GM18526 (cell line): Measurements from ENCODE around the gene MCM3.

Experiments
- POLR2A ChIP-seq: IDR thresholded peaks from 3 replicates; pipeline ENCODE4 v1.6.1; 2011; ENCODE audit not compliant: insufficient read length; ENCODE audit errors: extremely low read depth

MCM3 gene

DNA sequence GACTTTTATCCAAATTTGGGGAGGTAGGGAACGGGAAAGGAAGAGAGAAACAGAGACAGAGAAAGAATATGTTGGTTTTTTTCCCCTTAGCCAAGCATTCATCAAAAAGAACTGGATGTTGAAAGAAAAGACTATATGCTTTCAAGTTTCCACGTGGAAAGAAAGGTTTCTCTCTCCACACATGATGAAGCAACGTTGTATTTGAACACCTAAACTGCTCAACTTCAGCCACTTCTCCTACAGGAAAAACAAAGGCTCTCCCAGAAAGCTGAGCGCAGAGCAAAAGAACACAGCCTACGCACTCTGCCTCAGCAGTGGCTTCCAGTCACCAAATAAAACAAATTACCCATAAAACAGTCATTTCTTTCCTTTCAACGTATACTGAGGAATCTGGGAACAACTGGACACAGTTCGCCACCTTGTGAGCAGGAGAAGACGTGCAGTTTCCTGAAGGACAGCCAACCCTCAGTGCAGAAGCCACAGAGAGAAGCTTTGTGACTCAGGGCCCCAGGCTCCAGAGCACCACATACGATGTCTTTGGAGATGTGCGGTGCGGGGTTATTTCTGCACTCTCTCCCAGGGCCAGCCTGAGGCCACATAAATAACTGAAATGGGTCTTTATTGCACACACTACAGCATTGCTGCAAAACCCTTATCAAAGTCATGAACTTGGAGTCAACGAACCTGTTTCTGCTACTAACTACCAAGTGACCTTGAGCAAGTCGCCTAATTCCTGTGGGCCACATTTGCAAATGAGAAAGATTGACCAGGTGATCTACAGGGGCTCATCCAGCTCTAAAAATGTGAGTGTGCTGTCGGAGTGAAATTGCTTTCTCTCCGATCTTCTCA lies 50.3 kb downstream of the MCM3 start:
- no peak for TF ChIP-seq POLR2A

DNA sequence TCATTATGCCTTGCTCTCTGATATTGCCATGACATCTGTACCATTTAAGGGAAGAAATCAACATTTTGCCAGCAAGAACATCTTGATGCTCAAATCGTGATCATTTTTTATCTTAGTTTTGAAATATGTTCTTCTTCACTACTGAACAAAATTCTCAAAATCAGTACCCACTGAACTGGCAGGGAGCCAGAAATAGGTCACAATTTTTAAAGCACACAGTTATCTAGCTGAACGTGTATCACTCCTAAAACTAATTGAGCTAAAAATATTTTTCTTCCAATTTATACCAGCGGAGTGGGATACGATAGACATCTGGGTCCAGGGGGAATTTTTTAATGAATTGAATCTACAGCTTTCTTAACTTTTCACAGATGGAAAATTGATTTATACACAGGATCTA lies 51.5 kb downstream of the MCM3 start:
- no peak for TF ChIP-seq POLR2A

DNA sequence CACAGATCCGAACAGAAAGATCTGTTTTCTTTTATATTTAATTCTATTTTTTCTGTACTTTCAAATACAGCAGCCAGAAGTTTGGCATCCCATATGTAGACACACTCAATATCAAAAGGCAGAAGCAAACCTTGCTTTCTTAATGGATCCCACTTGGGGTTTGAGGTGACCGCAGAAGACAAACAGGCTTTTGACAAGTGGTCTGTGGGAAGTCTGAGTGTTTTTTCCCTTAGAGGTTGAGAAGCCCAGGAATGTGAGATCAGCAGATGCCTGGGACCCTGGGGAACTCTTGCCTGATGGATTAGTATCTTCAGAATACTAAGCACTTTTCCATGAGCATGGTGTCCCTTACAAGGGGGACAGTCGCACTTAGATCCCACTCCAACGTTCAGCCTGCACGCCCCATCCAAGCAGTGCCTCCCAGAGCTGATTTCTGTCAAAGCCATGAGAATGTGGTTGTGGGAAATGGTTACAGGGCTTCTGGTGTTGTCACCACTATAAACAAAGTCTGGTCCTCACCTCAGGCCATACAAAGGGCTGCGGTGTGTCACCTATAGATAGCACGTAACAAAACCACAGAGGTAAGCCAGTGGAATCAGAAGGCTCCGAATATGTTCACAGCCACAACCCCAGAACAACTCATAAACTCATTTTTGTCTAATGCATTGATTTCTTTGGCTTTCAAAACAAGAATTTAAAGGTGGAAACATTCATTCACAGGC lies 53.0 kb downstream of the MCM3 start:
- no peak for TF ChIP-seq POLR2A

DNA sequence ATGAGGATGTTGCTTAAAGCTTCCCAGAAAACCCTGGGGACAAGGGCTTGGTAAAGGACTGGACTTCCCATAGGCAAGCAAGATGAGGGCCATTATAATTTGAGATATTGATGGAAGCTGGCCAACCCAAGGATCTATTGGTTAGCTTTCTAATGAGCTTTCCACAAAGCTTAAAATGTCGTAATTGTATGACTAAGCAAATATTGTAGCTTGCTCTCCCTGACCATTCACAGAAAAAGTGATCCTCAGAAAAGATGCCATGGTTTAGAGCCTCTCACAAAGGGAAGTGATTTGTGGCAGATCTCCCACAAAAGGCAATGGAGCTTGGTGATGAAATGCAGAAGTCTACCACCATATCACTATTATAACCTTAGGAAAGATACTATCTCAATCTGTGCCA lies 53.9 kb downstream of the MCM3 start:
- TF ChIP-seq POLR2A: no peak

- TF ChIP-seq POLR2A: no peak
Observed at GRCh38 chr6:52227495-52227894, 57.0 kb downstream of the MCM3 start.

DNA sequence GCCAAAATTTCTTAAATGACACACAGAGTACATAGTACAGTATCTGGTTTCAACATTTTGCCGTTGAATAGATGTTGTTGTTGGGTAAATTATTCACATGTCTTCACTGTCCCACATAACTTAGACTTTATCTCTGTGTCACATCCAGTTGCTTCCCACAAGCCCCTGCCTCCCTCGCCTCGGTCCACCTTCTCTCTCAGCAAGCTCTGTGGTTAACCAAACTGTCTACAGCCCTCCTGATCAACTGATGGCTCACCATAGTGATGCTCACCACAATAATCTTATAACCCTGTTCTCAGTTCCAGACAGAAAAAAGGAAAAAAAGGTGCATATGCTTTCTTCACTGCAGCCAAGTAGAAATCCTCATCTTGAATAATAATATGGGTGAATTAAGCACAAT lies 63.2 kb downstream of the MCM3 start:
- TF ChIP-seq POLR2A: no peak

DNA sequence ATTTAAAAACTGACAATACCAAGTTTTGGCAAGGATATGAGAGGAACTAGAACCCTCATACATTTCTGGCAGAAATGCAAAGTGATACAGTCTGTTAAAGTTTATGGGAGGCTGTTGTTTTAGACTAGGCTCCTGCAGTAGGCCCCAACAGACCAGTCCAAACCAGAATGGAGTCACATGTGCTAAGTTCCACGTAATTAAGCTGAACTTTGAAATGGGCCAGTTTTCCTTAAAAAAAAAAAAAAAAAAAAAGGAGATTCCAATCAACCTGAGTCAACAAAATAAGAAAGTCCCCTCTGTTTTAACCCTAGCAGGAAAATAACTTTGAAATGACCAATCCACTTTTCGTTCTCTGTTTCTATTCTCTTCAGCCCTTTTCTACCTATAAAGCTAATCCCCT lies 66.8 kb downstream of the MCM3 start:
- TF ChIP-seq POLR2A: no peak

GRCh38 chr6:52216932-52217575 lies 67.5 kb downstream of the MCM3 start:
- TF ChIP-seq POLR2A: no peak

GRCh38 chr6:52215787-52216186 lies 68.8 kb downstream of the MCM3 start:
- no peak for TF ChIP-seq POLR2A
